Mesothelial cell of epicardium (in vitro differentiated cells): Measurements from ENCODE around the gene SYNC. TPM values are rescaled to one million over a fixed set of nuclear protein-coding genes. Genes with fewer than 3 reads are reported as not detected.

Experiments
- DNase-seq, 2 experiments: peaks; one replicate each; pipeline ENCODE4 v3.0.0; 2021; ENCODE audit warnings: low spot score in 2 of 2; ENCODE audit not compliant: unreplicated experiment in 2 of 2
- H3K27ac Mint-ChIP-seq: 2 replicates; pipeline ENCODE4 v1.8.0; 2021; ENCODE audit warnings: mixed read lengths
- H3K27me3 Mint-ChIP-seq: 2 replicates; pipeline ENCODE4 v1.8.0; 2021; ENCODE audit warnings: low read depth, mixed read lengths
- H3K36me3 Mint-ChIP-seq: 2 replicates; pipeline ENCODE4 v1.8.0; 2021; ENCODE audit warnings: mixed read lengths
- H3K4me1 Mint-ChIP-seq: 2 replicates; pipeline ENCODE4 v1.8.0; 2021; ENCODE audit warnings: mixed read lengths
- H3K4me3 Mint-ChIP-seq: 2 replicates; pipeline ENCODE4 v1.8.0; 2021; ENCODE audit warnings: mild to moderate bottlenecking, moderate library complexity, mixed read lengths
- H3K9me3 Mint-ChIP-seq: 2 replicates; pipeline ENCODE4 v1.8.0; 2021; ENCODE audit warnings: mixed read lengths
- total RNA-seq: library from RNA; stranded (reverse); gene quantifications from 3 replicates; pipeline ENCODE4 v1.2.1, GENCODE V29; 2021
- TF ChIP-seq, protein P1 (sequence below): fragments of 200-600 bp; sonication (generic); IDR thresholded peaks from one replicate; pipeline ENCODE4 v1.5.0; 2021; ENCODE audit warnings: antibody characterized with exemption; ENCODE audit not compliant: unreplicated experiment

The SYNC gene
- total RNA-seq, 1 donor from 2014 or later, result 4.0 TPM

DNA sequence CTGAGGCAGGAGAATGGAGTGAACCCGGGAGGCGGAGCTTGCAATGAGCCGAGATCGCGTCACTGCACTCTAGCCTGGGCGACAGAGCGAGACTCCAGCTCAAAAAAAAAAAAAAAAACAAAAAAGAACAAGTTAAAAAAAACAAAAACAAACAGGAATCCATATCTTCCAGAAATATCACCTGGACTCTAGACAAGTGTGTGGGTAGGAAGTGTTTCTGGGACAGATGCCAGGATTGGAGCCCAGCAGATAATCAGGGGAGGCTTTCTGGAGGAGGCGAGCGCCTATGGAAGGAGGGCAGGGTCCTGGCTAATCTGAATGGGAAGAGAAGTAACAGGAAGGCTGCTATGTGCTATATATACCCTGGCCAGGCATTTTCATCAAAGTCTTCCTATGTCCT lies 43.6 kb upstream of the SYNC start:
- Mint-ChIP-seq H3K36me3 (no peaks in the 10 kb centered on the region), H3K4me1 (peaks cover 25% of the 10 kb centered on the region), H3K9me3 (no peaks in the 10 kb centered on the region), H3K27ac (peak overlapping the region; percentile 28), H3K27me3 (no peaks in the 10 kb centered on the region), H3K4me3 (no peak overlapping the region)
- DNase-seq, result no peak
- TF ChIP-seq, protein P1, sequence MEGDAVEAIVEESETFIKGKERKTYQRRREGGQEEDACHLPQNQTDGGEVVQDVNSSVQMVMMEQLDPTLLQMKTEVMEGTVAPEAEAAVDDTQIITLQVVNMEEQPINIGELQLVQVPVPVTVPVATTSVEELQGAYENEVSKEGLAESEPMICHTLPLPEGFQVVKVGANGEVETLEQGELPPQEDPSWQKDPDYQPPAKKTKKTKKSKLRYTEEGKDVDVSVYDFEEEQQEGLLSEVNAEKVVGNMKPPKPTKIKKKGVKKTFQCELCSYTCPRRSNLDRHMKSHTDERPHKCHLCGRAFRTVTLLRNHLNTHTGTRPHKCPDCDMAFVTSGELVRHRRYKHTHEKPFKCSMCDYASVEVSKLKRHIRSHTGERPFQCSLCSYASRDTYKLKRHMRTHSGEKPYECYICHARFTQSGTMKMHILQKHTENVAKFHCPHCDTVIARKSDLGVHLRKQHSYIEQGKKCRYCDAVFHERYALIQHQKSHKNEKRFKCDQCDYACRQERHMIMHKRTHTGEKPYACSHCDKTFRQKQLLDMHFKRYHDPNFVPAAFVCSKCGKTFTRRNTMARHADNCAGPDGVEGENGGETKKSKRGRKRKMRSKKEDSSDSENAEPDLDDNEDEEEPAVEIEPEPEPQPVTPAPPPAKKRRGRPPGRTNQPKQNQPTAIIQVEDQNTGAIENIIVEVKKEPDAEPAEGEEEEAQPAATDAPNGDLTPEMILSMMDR, result no peak

DNA sequence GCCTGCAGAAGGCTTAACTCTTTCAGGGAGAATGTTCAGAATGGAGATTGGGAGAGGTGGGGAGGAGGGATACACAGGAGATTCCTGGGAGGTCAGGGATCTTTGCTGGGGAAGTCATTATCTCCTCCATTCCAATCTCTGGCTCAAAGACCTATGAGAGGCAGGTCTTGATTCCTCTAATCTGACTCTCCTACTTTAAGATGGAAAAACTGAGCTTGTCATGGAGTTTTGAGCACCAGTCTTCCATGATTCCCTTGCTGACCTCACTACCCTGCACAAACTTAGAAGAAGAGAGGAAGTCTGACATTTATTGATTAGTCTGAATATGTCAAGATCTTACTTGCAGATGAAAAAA lies 41.5 kb upstream of the SYNC start:
- H3K4me1 Mint-ChIP-seq, result peaks cover 32% of the 10 kb centered on the region
- H3K4me3 Mint-ChIP-seq, result peak overlapping the region; percentile 80
- H3K27ac Mint-ChIP-seq, result peak overlapping the region; percentile 79
- no peaks in the 10 kb centered on the region for H3K36me3 Mint-ChIP-seq
- TF ChIP-seq, protein P1, result no peak
- no peak for DNase-seq
- no peaks in the 10 kb centered on the region for H3K9me3 Mint-ChIP-seq
- no peaks in the 10 kb centered on the region for H3K27me3 Mint-ChIP-seq

DNA sequence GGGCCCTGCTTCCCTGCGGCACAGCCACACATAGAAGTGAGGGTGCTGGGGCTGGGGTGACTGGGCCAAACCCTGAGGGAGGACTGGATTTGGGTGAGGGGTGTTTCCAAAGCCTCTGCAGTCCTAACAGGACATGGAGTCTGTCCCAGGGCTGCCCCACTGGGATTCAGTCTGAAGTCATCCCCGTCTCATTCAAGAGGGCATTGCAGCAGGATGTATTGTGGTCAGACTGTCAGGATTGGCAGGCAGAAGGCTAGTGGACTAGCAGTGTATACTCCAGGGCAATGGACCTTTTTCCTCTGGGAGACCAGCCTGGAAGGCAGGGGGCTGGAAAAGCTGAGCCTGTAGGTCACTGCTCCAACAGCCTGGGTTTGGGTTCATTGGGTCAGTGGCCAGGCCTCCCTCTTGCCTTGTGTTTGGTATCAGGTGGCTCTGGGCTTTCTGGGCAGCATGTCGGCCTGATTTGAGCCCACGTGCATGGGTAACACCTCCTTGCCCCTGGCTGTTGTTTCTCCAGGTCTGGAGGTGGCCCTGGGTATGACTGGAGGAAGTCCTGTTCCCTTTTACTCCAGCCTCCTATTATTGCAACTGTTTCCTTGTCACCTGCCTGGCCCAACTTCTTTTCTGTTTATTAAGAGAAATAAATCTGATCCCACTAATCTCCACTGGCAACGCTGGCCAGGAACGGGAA lies 41.0 kb upstream of the SYNC start:
- TF ChIP-seq, protein P1, result no peak

DNA sequence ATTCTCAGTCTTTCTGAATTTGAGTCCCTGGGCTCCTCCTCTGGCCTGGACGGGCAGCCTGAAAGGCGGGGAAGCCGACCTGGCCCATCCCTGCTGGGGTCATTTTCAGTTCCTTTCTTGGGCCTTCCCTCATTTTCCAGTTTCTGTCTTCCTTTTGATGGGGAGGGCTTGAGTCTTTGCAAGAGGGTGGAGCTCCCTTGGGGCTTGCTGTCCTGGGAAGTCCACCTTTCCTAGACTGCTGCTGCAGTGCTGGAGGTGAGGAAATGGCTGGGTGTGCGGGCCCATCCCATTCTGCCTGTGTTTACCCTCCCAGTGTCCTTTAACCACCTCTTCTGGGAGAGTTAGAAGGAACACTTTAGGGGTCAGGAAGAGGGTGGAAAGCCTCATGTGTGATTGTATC lies 40.4 kb upstream of the SYNC start:
- Mint-ChIP-seq H3K4me3 (peak overlapping the region; percentile 80), H3K27ac (peak overlapping the region; percentile 82), H3K27me3 (no peaks in the 10 kb centered on the region), H3K36me3 (no peaks in the 10 kb centered on the region), H3K9me3 (no peaks in the 10 kb centered on the region), H3K4me1 (peaks cover 32% of the 10 kb centered on the region)
- TF ChIP-seq, protein P1, result no peak
- DNase-seq, result no peak

More for the DNA sequence above, 41.0 kb upstream of the SYNC start:
- Mint-ChIP-seq H3K9me3 (no peaks in the 10 kb centered on the region), H3K4me3 (peak overlapping the region; percentile 80), H3K4me1 (peaks cover 32% of the 10 kb centered on the region), H3K27me3 (no peaks in the 10 kb centered on the region), H3K27ac (peak overlapping the region; percentile 82), H3K36me3 (no peaks in the 10 kb centered on the region)
- no peak for DNase-seq

DNA sequence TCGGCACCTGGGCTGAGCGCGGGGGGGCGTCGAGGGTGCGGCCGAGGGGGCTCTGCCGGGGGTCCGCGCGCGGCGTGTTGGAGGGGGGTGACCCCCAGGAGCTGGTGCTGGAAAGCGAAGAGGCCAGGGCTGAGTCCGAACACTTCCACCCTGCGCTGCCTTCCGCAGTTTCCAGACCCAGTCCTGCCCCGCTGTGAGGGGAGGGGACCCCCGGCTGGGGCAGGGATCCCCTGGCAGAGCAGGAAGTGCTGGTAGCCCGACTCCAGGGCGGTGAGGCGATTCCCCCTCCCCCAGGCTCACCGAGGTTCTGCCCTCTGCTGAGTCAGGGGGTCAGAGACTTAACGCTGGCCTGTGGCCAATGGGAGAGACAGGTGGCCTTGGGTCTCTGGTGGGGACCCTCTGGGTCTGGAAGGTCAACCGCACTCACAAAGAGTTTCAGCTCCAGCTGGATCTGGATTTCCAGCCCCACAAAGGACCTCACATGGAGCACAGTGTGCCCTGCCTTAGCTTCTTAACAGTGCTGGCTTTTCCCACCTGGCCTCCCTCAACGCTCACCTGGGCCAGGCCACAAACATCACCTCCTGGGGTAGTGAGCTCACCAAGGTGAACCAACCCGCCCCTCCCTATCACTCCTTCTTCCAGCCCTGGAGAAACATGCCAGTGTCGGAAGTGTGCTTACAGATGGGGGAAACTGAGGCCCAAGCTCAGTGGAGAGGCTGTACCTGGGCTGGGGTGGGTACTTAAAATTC lies 39.8 kb upstream of the SYNC start:
- peak in 1 of 2 experiments; percentile 56 for DNase-seq
- H3K9me3 Mint-ChIP-seq, result no peaks in the 10 kb centered on the region
- peaks cover 36% of the 10 kb centered on the region for H3K4me1 Mint-ChIP-seq
- TF ChIP-seq, protein P1, result no peak
- H3K27me3 Mint-ChIP-seq, result no peaks in the 10 kb centered on the region
- H3K4me3 Mint-ChIP-seq, result peak overlapping the region; percentile 80
- peak overlapping the region; percentile 82 for H3K27ac Mint-ChIP-seq
- no peaks in the 10 kb centered on the region for H3K36me3 Mint-ChIP-seq
